SK-N-SH (cell line): ENCODE data around the gene WDR47. TPM values are rescaled to one million over a fixed set of nuclear protein-coding genes. Genes with fewer than 3 reads are reported as not detected.
"Not testable (repeated sequence)": the region's sequence is repeated elsewhere in the genome, so short reads cannot be mapped to it uniquely, and the experiment has no call there.

Experiments
- CTCF ChIA-PET: fragments of 300-600, 350-600 bp; formaldehyde crosslinking; extraction: SDS; loops from one replicate; lab custom pipeline; 2021; lab: Yijun Ruan, JAX
- POLR2A ChIA-PET: fragments of 350-600 bp; sonication (Branson Sonifier 250); formaldehyde crosslinking; extraction: SDS; loops from one replicate; lab custom pipeline; 2020; ENCODE audit warnings: antibody characterized with exemption, inconsistent platforms; lab: Yijun Ruan, JAX
- DNase-seq: peaks from one replicate; pipeline ENCODE4 v3.0.0; 2012
- H2AFZ ChIP-seq: fragments of 200-600 bp; sonication (generic); 2 replicates; pipeline ENCODE4 v1.8.1; 2016; ENCODE audit warnings: antibody characterized with exemption, mild to moderate bottlenecking, low read depth
- H3F3A ChIP-seq: fragments of 200-600 bp; sonication (generic); replicated peaks from 2 replicates; pipeline ENCODE3; 2016; ENCODE audit warnings: antibody characterized with exemption, mild to moderate bottlenecking; ENCODE audit not compliant: insufficient read depth
- H3K27ac ChIP-seq, 2 experiments: fragments of 200-500 bp in 1 of 2; fragments of 200-600 bp in 1 of 2; sonication (Bioruptor generic) in 1 of 2; sonication (generic), shearing (Covaris generic) in 1 of 2; 2 replicates each; pipeline versions ENCODE4 v1.5.1 to v1.6.1; 2014 to 2016; ENCODE audit warnings: low read depth in 2 of 2, inconsistent platforms in 1 of 2, low read length in 1 of 2, mild to moderate bottlenecking in 1 of 2, mixed read lengths in 1 of 2
- H3K27me3 ChIP-seq: fragments of 200-600 bp; sonication (generic), shearing (Covaris generic); 2 replicates; pipeline ENCODE4 v1.6.1; 2016; ENCODE audit warnings: mixed run types; ENCODE audit not compliant: insufficient read depth
- H3K36me3 ChIP-seq, 2 experiments: fragments of 200-500 bp in 1 of 2; fragments of 200-600 bp in 1 of 2; sonication (Bioruptor generic) in 1 of 2; sonication (generic) in 1 of 2; replicated peaks in 1 of 2; 2 replicates each; pipeline versions ENCODE3 to v1.5.1; 2014 to 2016; ENCODE audit warnings: low read length in 1 of 2, mild to moderate bottlenecking in 1 of 2; ENCODE audit not compliant: insufficient read depth in 2 of 2, control insufficient read depth in 1 of 2
- H3K4me1 ChIP-seq, 2 experiments: fragments of 200-500 bp in 1 of 2; fragments of 200-600 bp in 1 of 2; sonication (Bioruptor generic) in 1 of 2; sonication (generic), shearing (Covaris generic) in 1 of 2; 2 replicates each; pipeline versions ENCODE4 v1.5.1 to v1.6.1; 2014 to 2016; ENCODE audit warnings: low read depth in 1 of 2, low read length in 1 of 2, mixed run types in 1 of 2; ENCODE audit not compliant: insufficient read depth in 2 of 2, control insufficient read depth in 1 of 2
- H3K4me2 ChIP-seq: fragments of 200-600 bp; sonication (generic), shearing (Covaris generic); 2 replicates; pipeline ENCODE4 v1.6.1; 2017; ENCODE audit warnings: mixed run types
- H3K4me3 ChIP-seq, 2 experiments: fragments of 200-500 bp in 1 of 2; fragments of 200-600 bp in 1 of 2; sonication (Bioruptor generic) in 1 of 2; sonication (generic), shearing (Covaris generic) in 1 of 2; 2 replicates each; pipeline versions ENCODE4 v1.5.1 to v1.8.1; 2014 to 2016; ENCODE audit warnings: low read depth in 2 of 2, inconsistent platforms in 1 of 2, low read length in 1 of 2, mild to moderate bottlenecking in 1 of 2, mixed read lengths in 1 of 2, moderate library complexity in 1 of 2
- H3K79me2 ChIP-seq: fragments of 200-600 bp; sonication (generic); 2 replicates; pipeline ENCODE4 v1.8.1; 2017; ENCODE audit warnings: mild to moderate bottlenecking; ENCODE audit not compliant: insufficient read depth
- H3K9ac ChIP-seq: fragments of 200-600 bp; sonication (generic); 2 replicates; pipeline ENCODE4 v1.6.1; 2017; ENCODE audit warnings: mixed run types
- H3K9me2 ChIP-seq: fragments of 200-600 bp; sonication (generic); 2 replicates; pipeline ENCODE4 v1.6.1; 2017; ENCODE audit warnings: mixed run types
- H3K9me3 ChIP-seq: fragments of 200-600 bp; sonication (generic); 2 replicates; pipeline ENCODE4 v1.6.1; 2017; ENCODE audit warnings: mixed run types, mild to moderate bottlenecking, moderate library complexity
- H4K20me1 ChIP-seq: fragments of 200-600 bp; sonication (generic); 2 replicates; pipeline ENCODE4 v1.6.1; 2017; ENCODE audit warnings: mild to moderate bottlenecking, mixed run types; ENCODE audit not compliant: insufficient read depth
- EP300 ChIP-seq, 2 experiments: IDR thresholded peaks; 2 replicates each; pipeline versions ENCODE4 v1.4.0 to v1.6.1; 2012; ENCODE audit warnings: borderline replicate concordance in 1 of 2, low read depth in 1 of 2, low read length in 1 of 2
- JUND ChIP-seq: IDR thresholded peaks from 2 replicates; pipeline ENCODE4 v1.4.0; 2012
- MEF2A ChIP-seq: IDR thresholded peaks from 2 replicates; pipeline ENCODE4 v1.4.0; 2012; ENCODE audit warnings: low read depth, borderline replicate concordance
- RFX5 ChIP-seq: IDR thresholded peaks from 2 replicates; pipeline ENCODE4 v1.6.1; 2012; ENCODE audit warnings: mild to moderate bottlenecking, improper control_type of control experiment, low read length
- SIN3A ChIP-seq: IDR thresholded peaks from 2 replicates; pipeline ENCODE4 v1.6.1; 2012; ENCODE audit warnings: low read depth, mild to moderate bottlenecking, low read length, moderate library complexity, borderline replicate concordance
- TAF1 ChIP-seq: IDR thresholded peaks from 2 replicates; pipeline ENCODE4 v1.6.1; 2012; ENCODE audit warnings: low read depth, mild to moderate bottlenecking, low read length, moderate library complexity, borderline replicate concordance
- TEAD4 ChIP-seq: IDR thresholded peaks from 2 replicates; pipeline ENCODE4 v1.4.0; 2012; ENCODE audit warnings: mild to moderate bottlenecking, borderline replicate concordance; ENCODE audit not compliant: insufficient read depth
- WGBS: methylation state at CpG from one replicate; pipeline ENCODE4 v1.1.6; 2017; ENCODE audit warnings: low lambda C conversion rate; 5-methylcytosine and 5-hydroxymethylcytosine counted together
- polyA plus RNA-seq, 3 experiments: library from polyadenylated mRNA; depleted of rRNA; stranded (reverse); fragments of >200 nt; gene quantifications; 2 replicates each; pipeline ENCODE4 v1.2.3, GENCODE V29; 2012
- TF ChIP-seq, protein P1 (sequence below): IDR thresholded peaks from 2 replicates; pipeline ENCODE4; 2012
- TF ChIP-seq, protein P2 (sequence below): fragments of 150-350 bp; IDR thresholded peaks from 2 replicates; pipeline ENCODE4 v1.6.1; 2016; ENCODE audit warnings: mild to moderate bottlenecking, low read depth, low read length
- TF ChIP-seq, protein P3 (sequence below): IDR thresholded peaks from 2 replicates; pipeline ENCODE4 v1.4.0; 2012; ENCODE audit warnings: low read depth
- TF ChIP-seq, protein P4 (sequence below): IDR thresholded peaks from 2 replicates; pipeline ENCODE4 v1.4.0; 2012; ENCODE audit warnings: low read depth, borderline replicate concordance
- TF ChIP-seq, protein P5 (sequence below): IDR thresholded peaks from 2 replicates; pipeline ENCODE4 v1.4.0; 2012; ENCODE audit warnings: low read depth, borderline replicate concordance

Gene WDR47
- polyA plus RNA-seq, 1 of the 3 experiments (the other 2 are of a cell fraction) = 7.9 TPM

DNA sequence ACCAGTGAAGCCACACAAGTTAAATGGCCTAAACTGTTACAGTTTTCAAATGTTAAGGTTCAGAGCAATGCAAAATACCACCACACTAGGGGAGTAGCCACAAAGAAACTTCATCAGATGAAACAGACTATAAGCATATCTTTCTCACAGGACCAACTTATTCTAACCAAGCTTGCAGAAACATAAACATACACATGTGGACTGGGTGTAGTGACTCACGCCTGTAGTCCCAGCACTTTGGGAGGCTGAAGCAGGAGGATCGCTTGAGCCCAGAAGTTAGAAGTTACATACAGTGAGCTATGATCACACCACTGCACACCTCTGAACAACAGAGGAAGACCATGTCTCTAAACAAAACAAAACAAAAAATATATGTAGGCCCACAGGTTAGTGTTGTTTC is 17.3 kb downstream of the WDR47 start:
- POLR2A ChIA-PET = no interaction called here
- Histone ChIP-seq H3K9me3 (no peaks in the 10 kb centered on the region), H3K27ac (no peak overlapping the region), H3K9ac (no peak overlapping the region), H4K20me1 (peaks cover 11% of the 10 kb centered on the region), H3K4me2 (no peak overlapping the region), H3K27me3 (no peaks in the 10 kb centered on the region), H3K9me2 (no peaks in the 10 kb centered on the region), H3K4me3 (no peak overlapping the region), H2AFZ (no peak overlapping the region), H3F3A (peaks cover 7% of the 10 kb centered on the region), H3K79me2 (peaks cover 68% of the 10 kb centered on the region), H3K36me3 (peaks cover 0 to 20% of the 10 kb centered on the region in 2 experiments), H3K4me1 (no peaks in the 10 kb centered on the region)
- CTCF ChIA-PET = interaction anchor here (1.3 kb wide), 1 partner anchor 12 kb away, joined by 4 read pairs; no protein-coding TSS in a partner anchor
- TF ChIP-seq JUND (no peak), SIN3A (no peak), MEF2A (no peak)
- TF ChIP-seq, protein P1, sequence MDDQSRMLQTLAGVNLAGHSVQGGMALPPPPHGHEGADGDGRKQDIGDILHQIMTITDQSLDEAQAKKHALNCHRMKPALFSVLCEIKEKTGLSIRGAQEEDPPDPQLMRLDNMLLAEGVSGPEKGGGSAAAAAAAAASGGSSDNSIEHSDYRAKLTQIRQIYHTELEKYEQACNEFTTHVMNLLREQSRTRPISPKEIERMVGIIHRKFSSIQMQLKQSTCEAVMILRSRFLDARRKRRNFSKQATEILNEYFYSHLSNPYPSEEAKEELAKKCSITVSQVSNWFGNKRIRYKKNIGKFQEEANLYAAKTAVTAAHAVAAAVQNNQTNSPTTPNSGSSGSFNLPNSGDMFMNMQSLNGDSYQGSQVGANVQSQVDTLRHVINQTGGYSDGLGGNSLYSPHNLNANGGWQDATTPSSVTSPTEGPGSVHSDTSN = no peak
- TF ChIP-seq, protein P2, sequence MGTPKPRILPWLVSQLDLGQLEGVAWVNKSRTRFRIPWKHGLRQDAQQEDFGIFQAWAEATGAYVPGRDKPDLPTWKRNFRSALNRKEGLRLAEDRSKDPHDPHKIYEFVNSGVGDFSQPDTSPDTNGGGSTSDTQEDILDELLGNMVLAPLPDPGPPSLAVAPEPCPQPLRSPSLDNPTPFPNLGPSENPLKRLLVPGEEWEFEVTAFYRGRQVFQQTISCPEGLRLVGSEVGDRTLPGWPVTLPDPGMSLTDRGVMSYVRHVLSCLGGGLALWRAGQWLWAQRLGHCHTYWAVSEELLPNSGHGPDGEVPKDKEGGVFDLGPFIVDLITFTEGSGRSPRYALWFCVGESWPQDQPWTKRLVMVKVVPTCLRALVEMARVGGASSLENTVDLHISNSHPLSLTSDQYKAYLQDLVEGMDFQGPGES = no peak
- TF ChIP-seq, protein P3, sequence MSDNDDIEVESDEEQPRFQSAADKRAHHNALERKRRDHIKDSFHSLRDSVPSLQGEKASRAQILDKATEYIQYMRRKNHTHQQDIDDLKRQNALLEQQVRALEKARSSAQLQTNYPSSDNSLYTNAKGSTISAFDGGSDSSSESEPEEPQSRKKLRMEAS = no peak
- TF ChIP-seq, protein P4, sequence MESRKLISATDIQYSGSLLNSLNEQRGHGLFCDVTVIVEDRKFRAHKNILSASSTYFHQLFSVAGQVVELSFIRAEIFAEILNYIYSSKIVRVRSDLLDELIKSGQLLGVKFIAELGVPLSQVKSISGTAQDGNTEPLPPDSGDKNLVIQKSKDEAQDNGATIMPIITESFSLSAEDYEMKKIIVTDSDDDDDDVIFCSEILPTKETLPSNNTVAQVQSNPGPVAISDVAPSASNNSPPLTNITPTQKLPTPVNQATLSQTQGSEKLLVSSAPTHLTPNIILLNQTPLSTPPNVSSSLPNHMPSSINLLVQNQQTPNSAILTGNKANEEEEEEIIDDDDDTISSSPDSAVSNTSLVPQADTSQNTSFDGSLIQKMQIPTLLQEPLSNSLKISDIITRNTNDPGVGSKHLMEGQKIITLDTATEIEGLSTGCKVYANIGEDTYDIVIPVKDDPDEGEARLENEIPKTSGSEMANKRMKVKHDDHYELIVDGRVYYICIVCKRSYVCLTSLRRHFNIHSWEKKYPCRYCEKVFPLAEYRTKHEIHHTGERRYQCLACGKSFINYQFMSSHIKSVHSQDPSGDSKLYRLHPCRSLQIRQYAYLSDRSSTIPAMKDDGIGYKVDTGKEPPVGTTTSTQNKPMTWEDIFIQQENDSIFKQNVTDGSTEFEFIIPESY = no peak
- whole genome bisulfite sequencing = 80% methylated on average over 2 of the region's 2 CpGs
- no peak for DNase-seq

DNA sequence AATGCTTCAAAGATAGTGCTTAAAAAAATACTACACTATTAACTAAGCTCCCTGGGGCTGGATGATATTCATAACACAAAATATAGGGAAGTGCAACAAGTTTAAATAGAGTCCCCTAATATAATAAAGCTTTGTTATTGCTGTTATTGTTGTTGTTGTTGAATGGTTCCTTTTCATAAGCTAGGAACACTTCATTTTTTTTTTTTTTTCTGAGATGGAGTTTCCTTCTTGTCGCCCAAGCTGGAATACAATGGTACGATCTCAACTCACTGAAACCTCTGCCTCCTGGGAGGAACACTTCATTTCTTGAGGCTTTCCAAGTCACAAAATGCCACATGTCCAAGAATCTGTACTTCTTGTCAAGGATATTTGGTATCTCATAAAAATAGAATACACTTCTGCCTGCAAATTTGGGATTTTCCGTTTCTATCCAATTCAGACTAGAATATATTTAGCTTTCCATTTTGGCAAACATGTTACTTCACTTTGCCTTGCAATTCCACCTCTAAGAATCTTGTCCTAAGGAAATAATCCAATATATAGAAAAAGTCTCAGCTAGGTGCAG is 21.1 kb downstream of the WDR47 start:
- Histone ChIP-seq H3K36me3 (peaks cover 3 to 41% of the 10 kb centered on the region in 2 experiments), H4K20me1 (peaks cover 6% of the 10 kb centered on the region), H3K9ac (no peak overlapping the region), H3K4me2 (no peak overlapping the region), H2AFZ (no peak overlapping the region), H3K27me3 (no peaks in the 10 kb centered on the region), H3K9me3 (no peaks in the 10 kb centered on the region), H3K9me2 (no peaks in the 10 kb centered on the region), H3F3A (peaks cover 7% of the 10 kb centered on the region), H3K4me1 (no peaks in the 10 kb centered on the region), H3K27ac (no peak overlapping the region), H3K4me3 (no peak overlapping the region), H3K79me2 (peaks cover 33% of the 10 kb centered on the region)
- 97% methylated on average over 3 of the region's 3 CpGs for WGBS
- no peak for DNase-seq
- TF ChIP-seq, protein P5, sequence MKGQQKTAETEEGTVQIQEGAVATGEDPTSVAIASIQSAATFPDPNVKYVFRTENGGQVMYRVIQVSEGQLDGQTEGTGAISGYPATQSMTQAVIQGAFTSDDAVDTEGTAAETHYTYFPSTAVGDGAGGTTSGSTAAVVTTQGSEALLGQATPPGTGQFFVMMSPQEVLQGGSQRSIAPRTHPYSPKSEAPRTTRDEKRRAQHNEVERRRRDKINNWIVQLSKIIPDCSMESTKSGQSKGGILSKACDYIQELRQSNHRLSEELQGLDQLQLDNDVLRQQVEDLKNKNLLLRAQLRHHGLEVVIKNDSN = no peak
- TF ChIP-seq TEAD4 (no peak), EP300 (IDR thresholded peaks at IDR 0.05; ENCODE audit: borderline replicate concordance in 1 of 2, low read depth in 1 of 2, low read length in 1 of 2) (no peak), RFX5 (no peak), TAF1 (no peak), MEF2A (no peak)
- ChIA-PET CTCF (interaction anchor here (1.2 kb wide), 2 partner anchors 17 to 193 kb away, joined by 3 to 4 read pairs; no protein-coding TSS in a partner anchor), POLR2A (no interaction called here)

DNA sequence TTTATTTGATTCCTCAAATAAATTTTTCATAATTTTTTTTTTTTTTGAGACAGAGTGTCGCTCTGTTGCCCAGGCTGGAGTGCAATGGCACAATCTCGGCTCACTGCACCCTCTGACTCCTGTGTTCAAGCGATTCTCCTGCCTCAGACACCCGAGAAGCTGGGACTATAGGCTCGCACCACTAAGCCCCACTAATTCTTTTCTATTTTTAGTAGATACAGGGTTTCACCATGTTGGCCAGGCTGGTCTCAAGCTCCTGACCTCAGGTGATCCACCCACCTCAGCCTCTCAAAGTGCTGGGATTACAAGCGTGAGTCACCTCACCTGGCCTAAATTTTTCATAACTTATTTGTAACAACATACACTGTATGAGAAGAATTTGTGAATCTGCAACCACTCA is 24.2 kb downstream of the WDR47 start:
- H2AFZ ChIP-seq, H4K20me1 ChIP-seq, H3K4me1 ChIP-seq, H3K4me3 ChIP-seq, H3K27ac ChIP-seq, DNase-seq, H3K27me3 ChIP-seq, H3K4me2 ChIP-seq, POLR2A ChIA-PET, H3K9ac ChIP-seq, H3K9me2 ChIP-seq, H3K9me3 ChIP-seq, H3F3A ChIP-seq: not testable (repeated sequence)
- Histone ChIP-seq H3K36me3 (peaks cover 13 to 47% of the 10 kb centered on the region in 2 experiments), H3K79me2 (peaks cover 13% of the 10 kb centered on the region)
- CTCF ChIA-PET = interaction anchor here (0.5 to 1.1 kb wide), 2 partner anchors 82 to 95 kb away, joined by 3 read pairs; a partner anchor contains a TSS
- 97% methylated on average over 6 of the region's 6 CpGs for WGBS
